NCI-H146 treated with DMSO at 0.1 percent for 48 hours (cell line): ENCODE results near the gene CDK3.
"Not testable (repeated sequence)": the region's sequence is repeated elsewhere in the genome, so short reads cannot be mapped to it uniquely, and the experiment has no call there.

Experiments used
- DNase-seq: peaks from one replicate; lab custom pipeline; 2025; ENCODE audit not compliant: unreplicated experiment; lab: John Stamatoyannopoulos, UW

The CDK3 gene

GRCh38 chr17:76000755-76001521, at the start of gene CDK3:
TSS of gene CDK3 (plus strand) at chr17:76000855. CDS start at chr17:76001426, 571 bp downstream.
- no peak for DNase-seq

- DNase-seq = no peak
Observed at GRCh38 chr17:75950855-75951554, 49.6 kb upstream of the CDK3 start.

- no peak for DNase-seq
Observed at GRCh38 chr17:75959051-75959838, 41.4 kb upstream of the CDK3 start.

- DNase-seq = no peak
Observed at GRCh38 chr17:75959839-75960511, 40.7 kb upstream of the CDK3 start.

- DNase-seq = no peak
Observed at GRCh38 chr17:75965468-75965867, 35.2 kb upstream of the CDK3 start.

- DNase-seq = not testable (repeated sequence)
Observed at GRCh38 chr17:75969044-75969443, 31.6 kb upstream of the CDK3 start.

- DNase-seq = no peak
Observed at GRCh38 chr17:75970011-75970523, 30.6 kb upstream of the CDK3 start.

GRCh38 chr17:75970626-75971025, 30.0 kb upstream of the CDK3 start:
- no peak for DNase-seq

GRCh38 chr17:75975187-75975586, 25.5 kb upstream of the CDK3 start:
- DNase-seq = not testable (repeated sequence)

GRCh38 chr17:75975757-75976174, 24.9 kb upstream of the CDK3 start:
- no peak for DNase-seq

- DNase-seq = no peak
Observed at GRCh38 chr17:75976175-75976848, 24.3 kb upstream of the CDK3 start.

GRCh38 chr17:75978938-75979704, 21.5 kb upstream of the CDK3 start, which contains the start of the genes ACOX1 and TEN1:
TSS of gene ACOX1 (minus strand) at chr17:75979166. CDS start at chr17:75979073, 93 bp downstream.
TSS of gene TEN1 (plus strand) at chr17:75979240. CDS start at chr17:75986193, 6,953 bp downstream.
- peak; percentile 93 for DNase-seq

- DNase-seq = no peak
Observed at GRCh38 chr17:75979705-75980187, 20.9 kb upstream of the CDK3 start.

- no peak for DNase-seq
Observed at GRCh38 chr17:75980188-75981018, 20.3 kb upstream of the CDK3 start.

- DNase-seq = no peak
Observed at GRCh38 chr17:75981019-75981615, 19.5 kb upstream of the CDK3 start.

- DNase-seq = no peak
Observed at GRCh38 chr17:75983501-75984181, 17.0 kb upstream of the CDK3 start.

- no peak for DNase-seq
Observed at GRCh38 chr17:75985986-75986385, 14.7 kb upstream of the CDK3 start.
